LNCaP clone FGC (cell line): ENCODE measurements around the gene EDN1.

ENCODE experiments used
- DNase-seq: peaks from one replicate; pipeline ENCODE4 v3.0.0-alpha.2; 2011; ENCODE audit warnings: low read depth
- H3K4me3 ChIP-seq: 2 replicates; pipeline ENCODE4 v1.5.1; 2011; ENCODE audit warnings: mild to moderate bottlenecking, low read depth, low read length, control low read depth
- TF ChIP-seq, protein P1 (sequence below): IDR thresholded peaks from 2 replicates; pipeline ENCODE4 v1.5.1; 2012; ENCODE audit warnings: mild to moderate bottlenecking; ENCODE audit not compliant: control insufficient read depth, insufficient read depth; ENCODE audit errors: extremely low read depth

Gene EDN1

DNA sequence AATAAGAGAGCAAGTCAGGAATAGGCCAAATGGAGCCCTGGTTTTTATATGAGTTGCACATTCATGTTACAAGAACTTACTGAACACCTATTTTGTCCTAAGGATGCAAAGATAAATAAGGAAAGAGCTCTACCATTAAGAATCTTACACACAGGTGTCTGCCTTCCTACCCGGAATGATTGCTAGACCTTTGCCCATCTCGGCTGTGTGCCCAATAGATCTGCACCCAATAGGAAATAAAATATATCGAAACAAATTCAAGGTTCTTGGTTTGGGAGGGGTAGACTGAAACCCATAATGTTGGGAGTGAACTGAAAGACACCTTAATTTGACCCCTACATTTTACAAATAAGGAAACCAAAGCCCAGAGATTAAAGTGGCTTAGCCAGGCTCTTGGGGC, 48.9 kb downstream of the EDN1 start:
- TF ChIP-seq, protein P1, sequence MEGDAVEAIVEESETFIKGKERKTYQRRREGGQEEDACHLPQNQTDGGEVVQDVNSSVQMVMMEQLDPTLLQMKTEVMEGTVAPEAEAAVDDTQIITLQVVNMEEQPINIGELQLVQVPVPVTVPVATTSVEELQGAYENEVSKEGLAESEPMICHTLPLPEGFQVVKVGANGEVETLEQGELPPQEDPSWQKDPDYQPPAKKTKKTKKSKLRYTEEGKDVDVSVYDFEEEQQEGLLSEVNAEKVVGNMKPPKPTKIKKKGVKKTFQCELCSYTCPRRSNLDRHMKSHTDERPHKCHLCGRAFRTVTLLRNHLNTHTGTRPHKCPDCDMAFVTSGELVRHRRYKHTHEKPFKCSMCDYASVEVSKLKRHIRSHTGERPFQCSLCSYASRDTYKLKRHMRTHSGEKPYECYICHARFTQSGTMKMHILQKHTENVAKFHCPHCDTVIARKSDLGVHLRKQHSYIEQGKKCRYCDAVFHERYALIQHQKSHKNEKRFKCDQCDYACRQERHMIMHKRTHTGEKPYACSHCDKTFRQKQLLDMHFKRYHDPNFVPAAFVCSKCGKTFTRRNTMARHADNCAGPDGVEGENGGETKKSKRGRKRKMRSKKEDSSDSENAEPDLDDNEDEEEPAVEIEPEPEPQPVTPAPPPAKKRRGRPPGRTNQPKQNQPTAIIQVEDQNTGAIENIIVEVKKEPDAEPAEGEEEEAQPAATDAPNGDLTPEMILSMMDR: no peak
- no peak overlapping the region for H3K4me3 ChIP-seq

DNA sequence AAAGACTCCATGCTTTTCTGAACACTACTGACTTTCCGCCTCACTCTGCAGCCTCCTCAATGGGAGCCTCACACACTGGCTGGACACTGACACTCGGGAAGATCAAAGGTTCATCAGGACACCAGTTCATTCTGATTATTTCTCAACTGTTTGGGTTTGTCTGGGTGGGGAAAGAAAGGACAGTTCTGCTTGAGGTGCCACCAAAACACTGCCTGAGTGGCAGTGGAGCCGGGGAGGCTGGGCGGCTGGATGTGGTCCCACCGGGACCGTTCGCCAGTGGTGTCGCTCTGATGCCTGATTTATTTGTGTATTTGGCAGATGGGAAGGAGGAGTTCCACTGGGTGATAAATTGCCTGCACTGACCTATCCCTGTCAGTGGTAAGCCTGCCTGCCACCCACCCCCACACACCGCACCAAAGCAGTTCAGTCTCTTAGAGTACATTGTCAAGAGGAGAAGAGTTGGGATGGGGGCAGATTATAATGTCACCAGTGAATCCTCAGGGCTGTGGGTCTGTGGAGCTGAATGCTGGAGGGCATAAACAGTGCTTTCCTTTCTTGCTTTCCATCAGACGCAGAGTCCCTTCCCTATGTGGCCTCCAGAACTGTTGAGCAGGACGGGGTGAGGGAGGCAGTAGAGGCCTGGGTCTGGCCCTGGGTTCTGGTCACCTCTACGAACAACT, 49.8 kb downstream of the EDN1 start:
- H3K4me3 ChIP-seq: no peak overlapping the region
- TF ChIP-seq, protein P1: no peak
- DNase-seq: no peak

More for the DNA sequence above, 48.9 kb downstream of the EDN1 start:
- DNase-seq: no peak

DNA sequence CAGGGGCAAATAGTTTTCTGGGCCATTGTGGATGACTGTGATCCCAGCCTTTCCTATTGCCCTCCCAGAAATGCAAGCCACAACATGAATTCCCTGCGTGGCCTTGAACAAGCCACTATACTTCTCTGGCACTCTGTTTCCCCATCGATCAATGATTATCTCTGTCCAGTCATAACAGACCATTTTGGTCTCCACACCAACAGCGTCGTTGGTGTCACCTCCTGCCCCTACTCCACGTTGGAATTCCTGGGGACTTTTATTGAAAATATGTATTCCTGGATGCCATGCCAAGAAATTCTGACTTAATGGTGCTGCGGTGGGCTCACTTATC, 50.3 kb downstream of the EDN1 start:
- no peak overlapping the region for H3K4me3 ChIP-seq
- no peak for DNase-seq
- TF ChIP-seq, protein P1: no peak

DNA sequence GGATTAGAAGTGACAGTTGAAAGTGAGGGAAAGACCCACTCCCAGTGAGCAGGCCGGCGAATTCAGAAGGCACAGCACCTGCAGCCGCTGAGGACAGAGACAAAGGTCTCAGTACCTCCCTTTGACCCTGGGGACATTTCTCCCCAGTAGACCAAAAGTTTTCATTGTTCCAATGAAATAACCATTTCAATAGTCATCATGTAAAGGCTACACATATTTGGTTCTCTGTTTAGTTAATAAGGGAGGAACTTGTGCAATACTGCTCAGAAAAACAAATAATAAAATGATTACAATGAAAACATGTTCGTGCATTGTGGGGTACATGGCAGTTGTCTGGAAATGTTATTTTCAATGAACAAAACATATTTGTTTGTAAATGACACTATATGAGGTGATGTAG, 52.5 kb downstream of the EDN1 start:
- H3K4me3 ChIP-seq: no peak overlapping the region
- TF ChIP-seq, protein P1: no peak
- no peak for DNase-seq

DNA sequence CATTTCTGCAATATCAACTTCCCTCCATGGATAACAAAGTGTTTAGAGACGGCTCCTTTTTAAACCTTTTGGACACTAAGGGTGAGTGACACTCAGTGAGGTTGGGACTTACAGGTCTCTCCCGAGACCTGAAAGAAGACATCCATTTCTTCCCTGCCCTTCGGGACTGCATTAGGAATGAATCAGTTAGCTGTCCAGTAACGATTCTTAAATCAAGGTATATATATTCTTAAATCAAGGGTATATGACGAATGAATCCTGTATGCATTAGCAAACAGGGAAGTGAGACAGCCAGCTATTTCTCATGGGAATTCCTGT, 52.9 kb downstream of the EDN1 start:
- TF ChIP-seq, protein P1: no peak
- H3K4me3 ChIP-seq: no peak overlapping the region
- no peak for DNase-seq

DNA sequence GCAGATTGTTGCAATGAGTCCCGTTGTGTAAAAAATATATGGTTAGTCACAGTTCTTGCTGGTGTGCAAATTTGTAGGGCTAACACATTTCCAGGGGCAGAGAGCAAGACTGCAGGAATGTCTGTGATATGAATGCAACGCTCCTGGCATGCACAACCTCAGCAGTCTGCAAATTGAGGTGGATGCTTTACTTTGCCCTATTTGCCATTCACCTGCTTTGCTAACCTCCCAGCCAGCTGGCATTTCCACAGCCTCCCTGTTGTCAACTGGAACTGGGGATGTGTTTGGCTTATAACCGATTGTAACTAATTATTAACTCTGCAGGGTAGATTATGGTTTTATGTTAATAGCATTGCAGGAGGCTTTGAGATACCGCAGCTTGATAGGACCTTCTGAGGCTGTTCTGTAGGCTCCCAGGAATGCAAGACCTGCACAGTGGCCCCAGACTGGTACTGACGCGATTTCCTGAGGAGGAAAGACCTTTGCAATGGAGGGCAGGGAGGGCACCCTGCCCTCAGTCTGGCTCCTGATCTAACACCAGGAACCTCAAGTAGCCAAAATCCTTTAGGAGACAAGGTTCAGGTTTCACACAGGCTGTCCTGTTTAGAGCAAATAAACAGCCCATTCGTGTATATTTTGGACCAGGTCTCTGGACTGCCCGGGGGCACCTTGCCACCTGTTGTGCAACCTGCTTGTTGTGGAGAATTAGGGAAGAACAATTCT, 53.4 kb downstream of the EDN1 start:
- TF ChIP-seq, protein P1: no peak

DNA sequence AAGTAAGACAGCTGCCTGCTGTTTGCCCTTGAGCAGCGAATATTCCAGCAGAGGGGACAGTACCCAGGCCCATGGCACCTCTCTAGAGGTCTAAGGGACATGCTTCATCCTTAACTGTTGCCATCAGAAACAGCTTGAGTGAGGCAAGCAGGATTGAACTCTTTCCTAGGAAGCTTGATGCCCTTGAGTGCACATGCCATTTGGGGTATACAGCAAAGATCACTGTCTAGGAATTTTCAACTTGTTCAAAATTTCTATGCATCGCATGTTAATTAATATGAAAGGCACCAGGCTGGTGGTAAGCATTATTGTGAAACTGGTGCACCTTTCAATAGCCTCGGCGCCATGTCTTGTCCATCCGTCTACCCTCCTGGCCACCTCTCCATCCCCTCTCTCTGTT, 54.1 kb downstream of the EDN1 start:
- TF ChIP-seq, protein P1: no peak
- no peak for DNase-seq
- no peak overlapping the region for H3K4me3 ChIP-seq

More for the DNA sequence above, 53.4 kb downstream of the EDN1 start:
- no peak overlapping the region for H3K4me3 ChIP-seq
- no peak for DNase-seq
